Effector CD4-positive, alpha-beta T cell (primary cell): Measurements from ENCODE around the gene JAZF1.

Source experiments
- DNase-seq: peaks from one replicate; pipeline ENCODE4 v3.0.0-alpha.2; 2020

JAZF1 gene

GRCh38 chr7:28165261-28165660 is 15.3 kb downstream of the JAZF1 start:
- no peak for DNase-seq

- no peak for DNase-seq
Measured at GRCh38 chr7:28163949-28164348, 16.6 kb downstream of the JAZF1 start.

DNA sequence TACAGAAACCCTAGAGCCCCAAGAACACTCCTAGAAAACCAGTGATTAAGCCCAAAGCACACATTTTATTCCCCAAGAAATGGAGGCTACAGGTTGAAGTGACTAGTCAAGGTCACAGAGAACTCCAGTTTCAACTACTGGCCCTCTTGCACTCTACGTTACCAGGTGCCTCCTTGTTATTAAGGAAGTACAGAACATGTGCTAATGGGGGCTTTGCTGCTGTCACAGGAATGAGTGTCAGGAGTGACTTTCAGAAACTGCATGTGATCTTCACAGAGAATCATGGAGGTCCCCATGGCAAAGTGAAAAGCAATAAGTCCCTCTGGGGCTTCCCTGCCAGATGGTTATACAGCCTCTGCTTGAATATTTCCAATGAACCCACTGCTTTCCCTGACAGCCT is 19.3 kb downstream of the JAZF1 start:
- DNase-seq = no peak

GRCh38 chr7:28160551-28160991 is 20.0 kb downstream of the JAZF1 start:
- DNase-seq = no peak

- DNase-seq = no peak
Measured at GRCh38 chr7:28157831-28158416, 22.7 kb downstream of the JAZF1 start.

DNA sequence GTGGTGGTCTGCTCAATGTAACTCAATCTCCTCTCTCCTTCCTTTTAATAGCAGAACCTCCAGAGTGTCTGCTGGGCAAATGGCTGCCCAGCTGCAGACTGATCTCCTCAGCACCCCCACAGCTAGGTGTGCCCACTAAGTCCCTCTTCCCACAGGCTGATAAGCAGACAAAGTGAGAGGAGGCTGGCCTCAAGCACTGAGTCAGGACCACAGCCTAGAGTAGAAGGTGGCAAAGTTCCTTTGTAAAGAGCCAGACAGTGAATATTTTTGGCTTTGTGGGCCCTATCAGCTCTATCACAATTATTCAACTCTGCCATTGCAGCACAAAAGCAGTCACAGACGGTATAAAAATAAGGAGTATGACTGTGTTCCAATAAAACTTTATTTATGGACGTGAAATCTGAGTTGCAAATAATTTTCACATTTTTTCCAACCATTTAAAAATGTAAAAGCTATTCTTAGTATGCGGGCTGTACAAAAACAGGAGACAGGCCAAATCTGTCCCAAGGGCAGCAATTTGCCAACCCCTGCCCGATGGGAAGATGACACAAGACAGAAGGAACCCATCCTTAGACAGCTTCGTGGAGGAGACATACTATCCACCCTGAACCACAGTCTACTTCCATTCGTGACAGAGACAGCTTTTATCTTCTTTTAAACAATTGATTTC is 23.4 kb downstream of the JAZF1 start:
- DNase-seq = no peak

- no peak for DNase-seq
Measured at GRCh38 chr7:28156401-28156800, 24.2 kb downstream of the JAZF1 start.

DNA sequence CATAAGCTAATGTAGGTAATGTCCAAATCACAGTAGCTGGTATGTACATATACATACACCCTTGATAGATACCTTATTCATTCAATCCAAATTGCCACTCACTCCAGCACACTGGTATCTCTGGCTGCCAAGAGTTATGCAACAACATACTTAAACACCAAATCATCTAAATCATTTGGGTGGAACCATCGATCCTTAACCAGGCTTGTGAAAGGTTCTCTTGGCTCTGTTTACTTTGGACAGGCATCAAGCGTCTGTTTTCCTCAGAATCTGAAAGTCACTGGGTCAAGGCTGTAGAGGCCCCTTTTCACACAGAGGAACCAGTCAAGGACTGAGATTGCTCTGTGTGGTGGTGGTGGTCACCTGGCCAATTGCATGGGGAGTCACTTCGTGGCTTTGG is 24.6 kb downstream of the JAZF1 start:
- DNase-seq = no peak

GRCh38 chr7:28155019-28155660 is 25.5 kb downstream of the JAZF1 start:
- DNase-seq = no peak

GRCh38 chr7:28152594-28152993 is 28.0 kb downstream of the JAZF1 start:
- no peak for DNase-seq

- DNase-seq = no peak
Measured at GRCh38 chr7:28151965-28152364, 28.6 kb downstream of the JAZF1 start.

DNA sequence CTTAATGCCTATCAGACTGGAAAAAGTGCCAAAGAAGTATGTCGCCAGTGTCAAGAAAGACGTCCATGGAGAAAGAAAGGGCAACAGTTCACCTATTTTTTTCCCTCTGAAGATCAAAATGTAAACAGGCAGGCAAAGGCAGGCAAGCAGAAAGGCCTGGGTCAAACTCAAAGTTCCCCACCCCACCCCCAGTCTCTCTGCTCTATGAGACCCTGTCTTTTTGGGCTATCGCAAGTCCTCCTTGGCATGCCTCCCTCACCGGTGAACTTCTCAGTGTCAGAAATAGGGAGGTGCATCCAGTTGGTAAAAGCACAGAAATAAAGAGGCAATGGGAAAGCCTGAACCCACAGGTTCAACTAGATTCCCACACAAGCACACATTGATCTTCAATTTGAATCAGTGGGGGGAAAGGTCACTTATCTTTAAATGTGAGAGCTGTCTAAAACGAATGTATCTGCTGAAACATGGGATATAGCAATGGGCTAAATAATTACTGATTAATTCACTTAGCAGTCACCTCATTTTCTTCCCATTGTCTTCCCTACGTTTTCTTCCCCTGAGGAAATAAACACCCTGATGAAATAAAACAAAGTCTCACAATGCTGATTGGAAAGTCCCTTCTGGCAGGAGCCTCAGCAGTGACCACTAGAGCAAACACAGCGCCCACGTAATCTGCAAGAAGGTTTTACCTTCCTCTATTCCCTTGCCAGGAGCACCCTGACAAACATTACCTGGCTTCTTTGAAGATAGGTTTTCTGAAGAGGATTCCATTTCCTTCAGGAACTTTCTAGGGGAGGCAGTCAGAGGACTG is 31.1 kb downstream of the JAZF1 start:
- DNase-seq = no peak

- no peak for DNase-seq
Measured at GRCh38 chr7:28145931-28146330, 34.7 kb downstream of the JAZF1 start.

GRCh38 chr7:28145090-28145626 is 35.4 kb downstream of the JAZF1 start:
- no peak for DNase-seq

DNA sequence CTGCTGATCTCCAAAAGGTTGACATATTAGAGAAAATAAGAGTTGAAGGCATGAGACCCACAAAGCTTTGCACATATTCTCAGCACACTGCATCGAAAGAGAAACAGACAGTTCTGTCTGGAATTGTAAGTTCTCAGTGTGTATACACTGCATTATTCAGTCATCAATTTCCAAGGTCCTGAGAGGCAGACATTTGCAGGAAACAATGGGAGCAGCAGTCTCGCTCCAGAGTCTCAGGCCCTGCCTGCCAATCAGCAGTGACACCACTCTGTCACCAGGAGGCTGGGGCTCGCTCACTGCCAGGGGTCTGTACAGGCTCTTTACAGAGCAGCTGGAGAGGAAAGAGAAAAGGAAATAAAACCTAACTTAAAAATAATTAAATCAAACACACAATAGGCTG is 36.3 kb downstream of the JAZF1 start:
- DNase-seq = no peak

- DNase-seq = no peak
Measured at GRCh38 chr7:28142650-28143049, 37.9 kb downstream of the JAZF1 start.

- DNase-seq = no peak
Measured at GRCh38 chr7:28140979-28141378, 39.6 kb downstream of the JAZF1 start.

DNA sequence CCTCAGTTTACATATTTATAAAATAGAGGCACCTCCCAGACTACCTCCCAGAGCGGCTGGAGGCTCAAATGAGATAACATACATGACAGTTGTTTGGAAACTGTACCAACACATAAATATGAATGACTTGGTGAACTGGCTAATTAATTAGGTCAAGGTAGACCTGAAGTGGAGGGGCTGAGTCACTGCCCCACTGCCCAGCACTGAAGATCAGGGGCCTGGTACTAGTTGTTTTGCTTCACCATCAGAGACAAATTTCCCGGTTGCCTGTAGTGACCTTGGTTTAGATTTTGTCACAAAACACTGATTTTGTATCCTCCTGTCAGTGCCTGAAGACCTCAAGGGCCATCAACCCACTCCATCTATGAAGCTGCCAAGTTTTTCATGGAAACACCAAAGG is 41.8 kb downstream of the JAZF1 start:
- no peak for DNase-seq

DNA sequence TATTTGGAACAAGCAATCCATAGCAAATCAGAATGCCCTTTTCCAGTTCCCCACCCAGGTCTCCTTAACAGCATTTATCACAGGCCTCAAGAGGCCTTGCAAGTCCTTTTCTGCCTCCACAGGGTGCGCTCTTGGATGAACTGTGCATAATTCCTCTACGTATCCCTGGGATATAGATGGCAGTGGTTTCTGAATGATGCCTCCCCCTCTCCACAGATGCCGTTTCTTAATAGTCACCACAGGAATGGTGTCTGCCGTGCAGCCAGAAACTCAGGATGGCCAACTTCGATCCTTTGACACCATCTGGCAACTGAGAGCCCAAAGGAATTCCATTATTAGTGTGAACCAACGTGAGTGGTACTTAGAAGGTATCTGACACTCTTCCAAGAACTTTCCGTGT is 43.1 kb downstream of the JAZF1 start:
- DNase-seq = no peak

- no peak for DNase-seq
Measured at GRCh38 chr7:28136885-28137284, 43.7 kb downstream of the JAZF1 start.

- no peak for DNase-seq
Measured at GRCh38 chr7:28136420-28136819, 44.2 kb downstream of the JAZF1 start.

DNA sequence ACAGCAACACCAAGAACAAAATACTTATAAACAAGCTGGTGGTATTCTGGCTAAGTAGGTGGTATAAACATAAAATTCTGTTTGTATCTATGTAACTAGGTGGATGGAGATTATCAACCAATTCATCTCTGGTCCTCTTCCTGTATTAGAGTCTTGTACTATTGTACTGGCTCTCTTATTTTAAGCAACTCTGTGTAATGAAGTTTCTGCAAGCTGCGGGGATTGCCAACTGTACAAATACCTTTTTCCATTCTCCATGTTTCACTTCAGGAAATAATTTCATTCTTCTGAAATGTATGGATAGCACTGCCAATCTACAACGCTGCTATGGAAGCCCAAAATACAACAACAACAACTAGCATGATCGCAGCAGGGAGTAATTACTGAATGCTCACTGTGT is 44.8 kb downstream of the JAZF1 start:
- no peak for DNase-seq

GRCh38 chr7:28135315-28135714 is 45.3 kb downstream of the JAZF1 start:
- no peak for DNase-seq
